ENCODE results near the gene BPIFB6. TPM values are rescaled to one million over a fixed set of nuclear protein-coding genes. Genes with fewer than 3 reads are reported as not detected.

Gene BPIFB6
- total and polyA plus RNA-seq, 7 donors: not detected

DNA sequence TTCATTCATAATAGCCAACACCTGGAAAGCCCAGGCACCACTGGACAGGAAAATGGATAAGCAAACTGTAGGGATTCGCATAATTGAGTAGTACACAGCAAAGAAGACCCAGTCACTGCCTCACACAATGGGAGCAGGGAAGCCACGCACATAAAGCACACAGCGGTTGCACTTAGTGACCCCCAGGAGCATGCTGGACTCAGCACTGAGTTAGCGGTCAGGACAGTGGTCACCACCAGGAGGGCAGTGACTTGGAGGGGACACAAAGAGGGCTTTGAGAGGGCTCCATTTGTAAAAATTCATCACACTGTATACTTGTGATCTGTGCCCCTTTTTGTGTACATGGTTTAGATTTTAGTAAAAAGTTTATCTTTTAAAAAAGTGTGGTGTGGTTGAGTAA lies 19.9 kb downstream of the BPIFB6 start:
- intact Hi-C loops (cut with DNase I): no loop called here
- H3K9me3 ChIP-seq: no peaks in the 10 kb centered on the region
- 62 to 86% (median 84%) methylated on average over 4 of the region's 4 CpGs for whole genome bisulfite sequencing, 3 donors

DNA sequence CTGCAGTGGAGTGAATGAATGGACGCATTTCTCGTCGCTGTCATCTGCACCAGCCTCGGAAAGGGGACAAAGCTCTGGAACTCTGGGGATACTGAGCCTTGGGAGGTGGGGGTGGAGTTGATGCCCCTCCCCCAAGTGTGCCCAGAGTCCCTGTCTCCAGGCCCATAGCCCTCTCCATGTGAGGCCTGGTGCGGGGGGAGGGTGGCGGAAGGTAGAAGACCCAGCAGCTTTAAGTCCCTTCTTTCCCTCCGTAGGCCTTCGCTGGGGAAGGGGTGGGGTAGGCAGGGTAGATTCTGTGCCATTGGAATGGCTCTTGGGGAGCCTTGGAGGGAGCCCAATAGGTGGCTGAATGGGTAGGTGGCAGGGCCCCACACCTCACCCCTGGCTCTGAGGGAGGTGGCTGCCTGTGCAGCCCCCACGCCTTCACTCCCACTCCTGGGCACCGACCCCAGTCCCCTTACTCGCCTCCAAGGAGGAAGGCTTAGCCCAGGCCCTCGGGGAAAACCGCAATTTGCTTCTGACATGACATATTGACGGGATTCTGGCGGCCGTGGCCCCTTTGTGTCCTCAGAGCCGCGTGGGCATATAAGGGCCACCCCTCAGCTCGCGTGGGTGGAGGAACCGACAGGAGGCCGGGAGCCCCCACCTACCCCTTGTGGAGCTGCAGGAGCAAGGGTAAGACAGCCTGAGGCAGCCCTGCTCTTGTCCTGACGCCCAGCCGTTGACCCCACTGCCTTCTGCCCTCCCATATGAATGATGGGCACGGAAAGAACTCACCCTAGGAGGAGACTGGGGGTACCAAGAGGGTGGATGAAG lies 22.1 kb downstream of the BPIFB6 start, which contains the start of gene BPIFB3:
Gene BPIFB3 (plus strand): TSS at position 613 of the 816 bp plus-strand sequence. CDS start 1,533 bp downstream, outside the sequence.
- Histone ChIP-seq H3K27ac (no peak within 1 kb of the TSS), H3K9me3 (no peaks in the 10 kb centered on the region), H3K4me3 (no peak within 1 kb of the TSS), H3K4me1 (no peaks in the 10 kb centered on the region), H3K36me3 (ENCODE audit: insufficient read depth in 1 of 2, low read depth in 1 of 2) (no peaks in the 10 kb centered on the region), H3K27me3 (ENCODE audit: insufficient read depth in 3 of 3, low read length in 2 of 3) (no peaks in the 10 kb centered on the region)
- no peak for TF ChIP-seq CTCF (IDR thresholded peaks at IDR 0.05)
- DNase-seq: no peak
- 78 to 82% (median 80%) methylated on average over 24 to 25 of the region's 25 CpGs for WGBS, 3 donors
- intact Hi-C loops (cut with DNase I): no loop called here
- no peak for ATAC-seq

More for the DNA sequence above, 19.9 kb downstream of the BPIFB6 start:
- Histone ChIP-seq H3K27ac (no peak overlapping the region), H3K4me1 (no peaks in the 10 kb centered on the region), H3K27me3 (ENCODE audit: insufficient read depth in 3 of 3, low read length in 2 of 3) (no peaks in the 10 kb centered on the region), H3K36me3 (ENCODE audit: insufficient read depth in 1 of 2, low read depth in 1 of 2) (no peaks in the 10 kb centered on the region), H3K4me3 (no peak overlapping the region)
- ATAC-seq (no peak), DNase-seq (no peak)
- no peak for TF ChIP-seq CTCF (IDR thresholded peaks at IDR 0.05)

DNA sequence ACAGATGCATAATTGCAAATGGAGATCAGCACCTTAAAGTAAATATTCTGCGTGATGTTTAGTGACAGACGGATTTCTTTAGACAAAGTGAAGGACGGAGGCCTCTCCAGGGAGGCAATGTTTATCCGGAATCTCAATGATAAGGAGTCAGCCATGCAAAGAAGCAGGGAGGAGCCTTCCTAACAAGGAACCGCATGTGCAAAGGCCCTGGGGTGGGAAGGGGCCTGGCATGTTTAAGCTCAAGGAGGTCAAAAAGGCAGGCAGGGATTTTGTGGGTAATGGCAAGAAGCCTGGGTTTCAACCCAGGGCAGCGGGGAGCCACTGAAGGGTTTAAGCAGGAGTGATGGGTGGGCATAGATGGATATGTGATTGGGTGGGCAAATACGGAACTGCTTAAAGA lies 22.9 kb downstream of the BPIFB6 start:
- TF ChIP-seq CTCF (IDR thresholded peaks at IDR 0.05): no peak
- no peaks in the 10 kb centered on the region for H3K9me3 ChIP-seq
- no peaks in the 10 kb centered on the region for H3K4me1 ChIP-seq
- WGBS, 3 donors: 84 to 86% (median 86%) methylated on average over 7 of the region's 7 CpGs
- intact Hi-C loops (cut with DNase I): no loop called here
- ATAC-seq: no peak
- DNase-seq: no peak
- H3K27me3 ChIP-seq (ENCODE audit: insufficient read depth in 3 of 3, low read length in 2 of 3): no peaks in the 10 kb centered on the region
- no peaks in the 10 kb centered on the region for H3K36me3 ChIP-seq (ENCODE audit: insufficient read depth in 1 of 2, low read depth in 1 of 2)
- no peak overlapping the region for H3K27ac ChIP-seq
- H3K4me3 ChIP-seq: no peak overlapping the region

- ATAC-seq (no peak), DNase-seq (no peak)
- Histone ChIP-seq H3K27ac (no peak overlapping the region), H3K4me3 (no peak overlapping the region), H3K9me3 (no peaks in the 10 kb centered on the region), H3K27me3 (ENCODE audit: insufficient read depth in 3 of 3, low read length in 2 of 3) (peaks cover 0 to 2% (median 0%) of the 10 kb centered on the region in 3 donors), H3K4me1 (no peaks in the 10 kb centered on the region), H3K36me3 (ENCODE audit: insufficient read depth in 1 of 2, low read depth in 1 of 2) (no peaks in the 10 kb centered on the region)
- intact Hi-C loops (cut with DNase I): no loop called here
- no peak for TF ChIP-seq CTCF (IDR thresholded peaks at IDR 0.05)
- 47 to 63% (median 51%) methylated on average over 2 of the region's 2 CpGs for WGBS, 3 donors
Measured at GRCh38 chr20:33054791-33055190, 23.3 kb downstream of the BPIFB6 start.
